Activated T-helper 1 cell treated with anti-CD3 and anti-CD28 coated beads, Interleukin-12 subunit alpha, Interleukin-12 subunit beta, Interleukin-2, Interleukin-4 antibody, amounts not matched to agents 30 ng/mL and 10 ng/mL and 1 ng/mL, durations not matched to agents 14 hours and 24 hours and 36 hours (primary cell): Measurements from ENCODE around the gene LANCL1. TPM values are rescaled to one million over a fixed set of nuclear protein-coding genes. Genes with fewer than 3 reads are reported as not detected.

Source experiments
- DNase-seq: peaks from one replicate; pipeline ENCODE4 v3.0.0; 2021; ENCODE audit warnings: low spot score
- H3K27ac Mint-ChIP-seq: one replicate; pipeline ENCODE4 v1.8.0; 2021; ENCODE audit warnings: mild to moderate bottlenecking, mixed read lengths
- H3K27me3 Mint-ChIP-seq: one replicate; pipeline ENCODE4 v1.8.0; 2022; ENCODE audit warnings: mild to moderate bottlenecking, moderate library complexity, mixed read lengths; ENCODE audit not compliant: insufficient read depth
- H3K36me3 Mint-ChIP-seq: one replicate; pipeline ENCODE4 v1.8.0; 2021; ENCODE audit warnings: low read depth, mixed read lengths
- H3K4me1 Mint-ChIP-seq: one replicate; pipeline ENCODE4 v1.8.0; 2021; ENCODE audit warnings: low read depth, mixed read lengths
- H3K4me3 Mint-ChIP-seq: one replicate; pipeline ENCODE4 v1.8.0; 2021; ENCODE audit warnings: mild to moderate bottlenecking, moderate library complexity, mixed read lengths
- H3K9me3 Mint-ChIP-seq: one replicate; pipeline ENCODE4 v1.8.0; 2021; ENCODE audit warnings: mixed read lengths
- intact Hi-C: fragments of 100-400 bp; cut with micrococcal nuclease; formaldehyde crosslinking; loops from one replicate; pipeline ENCODE4 v1.15.1; 2024
- total RNA-seq: library from RNA; stranded (reverse); gene quantifications from 2 replicates; pipeline ENCODE4 v1.2.3, GENCODE V29; 2022

LANCL1 gene
- total RNA-seq, 1 donor from 2014 or later, result 27.3 TPM

GRCh38 chr2:210422366-210422765, 54.2 kb downstream of the LANCL1 start:
- H3K27me3 Mint-ChIP-seq, result peaks cover 14% of the 10 kb centered on the region
- H3K9me3 Mint-ChIP-seq, result peaks cover 19% of the 10 kb centered on the region
- H3K27ac Mint-ChIP-seq, result no peak overlapping the region
- H3K36me3 Mint-ChIP-seq, result peaks cover under 1% of the 10 kb centered on the region
- DNase-seq, result no peak
- intact Hi-C loops, result no loop called here
- H3K4me3 Mint-ChIP-seq, result no peak overlapping the region
- H3K4me1 Mint-ChIP-seq, result no peaks in the 10 kb centered on the region

GRCh38 chr2:210421916-210422315, 54.6 kb downstream of the LANCL1 start:
- intact Hi-C loops, result no loop called here
- H3K27me3 Mint-ChIP-seq, result peaks cover 14% of the 10 kb centered on the region
- H3K4me3 Mint-ChIP-seq, result no peak overlapping the region
- no peak overlapping the region for H3K27ac Mint-ChIP-seq
- H3K36me3 Mint-ChIP-seq, result no peaks in the 10 kb centered on the region
- peaks cover 15% of the 10 kb centered on the region for H3K9me3 Mint-ChIP-seq
- no peaks in the 10 kb centered on the region for H3K4me1 Mint-ChIP-seq
- DNase-seq, result no peak

- Mint-ChIP-seq H3K27me3 (peaks cover 3% of the 10 kb centered on the region), H3K27ac (no peak overlapping the region), H3K36me3 (no peaks in the 10 kb centered on the region), H3K4me3 (no peak overlapping the region), H3K4me1 (no peaks in the 10 kb centered on the region), H3K9me3 (no peaks in the 10 kb centered on the region)
- no peak for DNase-seq
- intact Hi-C loops, result no loop called here
Observed at GRCh38 chr2:210412660-210413059, 63.9 kb downstream of the LANCL1 start.

GRCh38 chr2:210410542-210410941, 66.0 kb downstream of the LANCL1 start:
- intact Hi-C loops, result no loop called here
- peaks cover 3% of the 10 kb centered on the region for H3K27me3 Mint-ChIP-seq
- H3K4me1 Mint-ChIP-seq, result no peaks in the 10 kb centered on the region
- H3K27ac Mint-ChIP-seq, result no peak overlapping the region
- H3K4me3 Mint-ChIP-seq, result no peak overlapping the region
- no peak for DNase-seq
- no peaks in the 10 kb centered on the region for H3K36me3 Mint-ChIP-seq
- no peaks in the 10 kb centered on the region for H3K9me3 Mint-ChIP-seq

GRCh38 chr2:210399440-210400041, 77.0 kb downstream of the LANCL1 start:
- intact Hi-C loops, result no loop called here
- Mint-ChIP-seq H3K4me1 (no peaks in the 10 kb centered on the region), H3K36me3 (no peaks in the 10 kb centered on the region), H3K9me3 (no peaks in the 10 kb centered on the region), H3K4me3 (no peak overlapping the region), H3K27ac (no peak overlapping the region), H3K27me3 (peaks cover 1% of the 10 kb centered on the region)
- DNase-seq, result no peak

GRCh38 chr2:210392469-210392881, 84.1 kb downstream of the LANCL1 start:
- Mint-ChIP-seq H3K36me3 (no peaks in the 10 kb centered on the region), H3K27ac (no peak overlapping the region), H3K27me3 (peaks cover 3% of the 10 kb centered on the region)

GRCh38 chr2:210389856-210390255, 86.7 kb downstream of the LANCL1 start:
- no peaks in the 10 kb centered on the region for H3K36me3 Mint-ChIP-seq
- no peak for DNase-seq
- no peak overlapping the region for H3K27ac Mint-ChIP-seq
- peaks cover 3% of the 10 kb centered on the region for H3K27me3 Mint-ChIP-seq
- H3K4me3 Mint-ChIP-seq, result no peak overlapping the region
- intact Hi-C loops, result no loop called here
- no peaks in the 10 kb centered on the region for H3K4me1 Mint-ChIP-seq
- no peaks in the 10 kb centered on the region for H3K9me3 Mint-ChIP-seq

More at GRCh38 chr2:210392469-210392881, 84.1 kb downstream of the LANCL1 start:
- H3K4me1 Mint-ChIP-seq, result no peaks in the 10 kb centered on the region
- no peak overlapping the region for H3K4me3 Mint-ChIP-seq
- DNase-seq, result no peak
- no peaks in the 10 kb centered on the region for H3K9me3 Mint-ChIP-seq
- intact Hi-C loops, result no loop called here

- Mint-ChIP-seq H3K27ac (no peak overlapping the region), H3K36me3 (no peaks in the 10 kb centered on the region), H3K4me3 (no peak overlapping the region), H3K27me3 (peaks cover 3% of the 10 kb centered on the region), H3K9me3 (no peaks in the 10 kb centered on the region), H3K4me1 (no peaks in the 10 kb centered on the region)
- DNase-seq, result no peak
- intact Hi-C loops, result no loop called here
Observed at GRCh38 chr2:210388148-210388547, 88.4 kb downstream of the LANCL1 start.

GRCh38 chr2:210387074-210387473, 89.5 kb downstream of the LANCL1 start:
- H3K27ac Mint-ChIP-seq, result no peak overlapping the region
- no peaks in the 10 kb centered on the region for H3K9me3 Mint-ChIP-seq
- no peaks in the 10 kb centered on the region for H3K36me3 Mint-ChIP-seq
- no peaks in the 10 kb centered on the region for H3K4me1 Mint-ChIP-seq
- intact Hi-C loops, result no loop called here
- H3K4me3 Mint-ChIP-seq, result no peak overlapping the region
- peaks cover 5% of the 10 kb centered on the region for H3K27me3 Mint-ChIP-seq
- no peak for DNase-seq

Other genes starting within 250 kb of the LANCL1 start
- not detected in 2 replicates for gene MYL1, start 161.6 kb downstream of the LANCL1 start, total RNA-seq
- gene CPS1, start 79.8 kb upstream of the LANCL1 start, total RNA-seq, result 0.18 and 0.73 TPM in 2 replicates